Left colon (tissue), 2 donors: ENCODE data around the gene CHERP. TPM values are rescaled to one million over a fixed set of nuclear protein-coding genes. Genes with fewer than 3 reads are reported as not detected.
A peak's percentile ranks its signal among the peaks of the same experiment; 100 is the strongest.
"Not testable (repeated sequence)": the region's sequence is repeated elsewhere in the genome, so short reads cannot be mapped to it uniquely, and the experiment has no call there.

Experiments used
- ATAC-seq: fragments of 200-7000 bp; cut with Tn5 transposase; one replicate; pipeline ENCODE4 v1.9.1; 2020; ENCODE audit warnings: mild to moderate bottlenecking, moderate library complexity
- DNase-seq, 2 donors: peaks; one replicate each; pipeline ENCODE4 v3.0.0-alpha.2; 2020
- intact Hi-C, 2 donors: fragments of 100-400 bp; cut with DNase I in 1 of 2; cut with micrococcal nuclease in 1 of 2; formaldehyde crosslinking; loops; one replicate each; pipeline versions ENCODE4 v1.11.2 to v1.14.0; 2022; cut with DNase I, micrococcal nuclease
- total RNA-seq, 2 donors: library from RNA; stranded (reverse); fragmentation: NEBNext Ultra II Directional; extraction: Animal tissue kit (Norgen Biotek cat#: 25700); gene quantifications; one replicate each; pipeline ENCODE4 v1.2.1, GENCODE V29; 2021
- donor health status: DM: no; HTN: no; CAD: no.
- donor health status: DM: yes; HTN: yes; CAD: no.

The CHERP gene
- total RNA-seq, 2 donors from 2014 or later, result 32.1 to 41.5 TPM

- no peak for ATAC-seq
- no peak for DNase-seq
- intact Hi-C loops, result no loop called here
Observed at GRCh38 chr19:16559780-16560276, 17.6 kb upstream of the CHERP start.

DNA sequence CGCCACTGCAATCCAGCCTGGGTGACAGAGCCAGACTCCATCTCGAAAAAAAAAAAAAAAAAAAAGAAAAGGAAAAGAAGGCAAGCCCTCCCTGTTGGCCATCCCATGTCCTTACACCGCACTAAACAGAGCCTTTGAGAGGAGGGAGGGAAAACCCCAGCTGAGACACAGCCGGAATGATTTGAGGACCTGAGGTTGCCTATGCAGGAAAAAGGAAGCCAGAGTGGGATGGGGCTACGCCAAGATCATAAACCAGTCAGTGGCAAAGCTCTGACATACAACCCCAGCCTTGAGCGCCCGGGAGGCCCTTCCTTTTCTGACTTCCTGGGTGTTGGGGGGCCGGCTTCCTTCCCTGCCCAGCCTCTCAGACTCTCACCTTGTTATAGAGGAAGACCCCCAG is 12.5 kb upstream of the CHERP start:
- DNase-seq, result no peak
- no peak for ATAC-seq
- intact Hi-C loops, result no loop called here

GRCh38 chr19:16551902-16552301 is 9.7 kb upstream of the CHERP start:
- intact Hi-C loops, result not testable (repeated sequence)

GRCh38 chr19:16548956-16549355 is 6.7 kb upstream of the CHERP start:
- intact Hi-C loops, result no loop called here
- no peak for ATAC-seq
- DNase-seq, result no peak

More at GRCh38 chr19:16551902-16552301, 9.7 kb upstream of the CHERP start:
- not testable (repeated sequence) for DNase-seq, ATAC-seq

GRCh38 chr19:16544473-16545231 is 2.4 kb upstream of the CHERP start:
- ATAC-seq (no peak), DNase-seq (no peak)

GRCh38 chr19:16543734-16544133 is 1.5 kb upstream of the CHERP start:
- intact Hi-C loops, DNase-seq, ATAC-seq: not testable (repeated sequence)

More at GRCh38 chr19:16544473-16545231, 2.4 kb upstream of the CHERP start:
- intact Hi-C loops, result no loop called here

DNA sequence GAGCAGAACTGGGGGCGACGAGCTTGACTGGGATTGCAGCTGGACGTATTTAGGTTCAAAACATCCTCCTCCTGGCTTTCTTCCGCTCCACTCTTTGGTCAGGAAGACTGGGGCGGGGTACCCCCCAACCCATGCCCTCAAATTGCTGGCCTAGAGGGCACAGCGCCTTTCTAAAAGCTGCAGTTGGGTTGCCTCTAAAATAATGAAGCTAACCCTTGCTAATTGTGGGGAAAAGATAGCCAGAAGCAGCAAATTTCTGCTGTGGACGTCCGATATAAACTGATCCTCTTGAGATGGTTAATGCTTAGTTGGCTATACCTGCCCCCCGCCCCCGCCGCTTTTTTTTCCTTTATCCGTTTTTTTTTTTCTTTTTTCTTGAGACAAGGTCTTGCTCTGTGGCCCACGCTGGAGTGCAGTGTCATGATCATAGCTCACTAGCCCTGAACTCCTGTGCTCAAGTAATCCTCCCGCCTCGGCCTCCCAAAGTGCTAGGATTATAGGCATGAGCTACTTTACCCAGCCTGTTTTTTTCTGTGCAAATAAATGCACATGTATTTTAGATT is 754 bp upstream of the CHERP start:
- DNase-seq (no peak), ATAC-seq (no peak)
- intact Hi-C loops, result no loop called here

- DNase-seq, result peak in 1 of 2 donors; percentile 17
- ATAC-seq, result peak; percentile 3
- intact Hi-C loops, result no loop called here
Observed at GRCh38 chr19:16541526-16542044, 652 bp downstream of the CHERP start.

- DNase-seq, result no peak
- intact Hi-C loops, result no loop called here
- no peak for ATAC-seq
Observed at GRCh38 chr19:16540948-16541347, 1.3 kb downstream of the CHERP start.

GRCh38 chr19:16537111-16537510 is 5.1 kb downstream of the CHERP start:
- ATAC-seq (no peak), DNase-seq (no peak)
- intact Hi-C loops, result no loop called here

DNA sequence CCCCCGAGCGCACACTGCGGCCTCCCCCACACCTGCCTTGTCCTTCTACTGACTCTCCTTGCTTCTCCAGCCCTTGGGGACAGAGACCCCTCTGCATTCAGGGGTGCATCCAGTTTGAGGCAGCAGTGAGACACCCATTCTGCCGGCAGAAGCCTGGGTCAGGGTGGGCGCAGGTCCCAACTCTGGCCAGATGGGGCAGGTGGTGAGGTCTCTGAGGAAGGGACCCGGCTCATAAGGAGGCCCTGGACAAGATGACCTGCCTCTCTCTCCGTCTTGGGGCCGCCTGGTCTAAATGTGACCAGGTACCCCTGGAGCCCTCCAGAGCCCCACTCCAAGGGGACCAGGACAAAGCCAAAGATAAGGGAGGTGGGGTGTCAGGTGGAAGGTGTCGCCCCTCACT is 6.1 kb downstream of the CHERP start:
- no peak for ATAC-seq

GRCh38 chr19:16535381-16535780 is 6.9 kb downstream of the CHERP start:
- intact Hi-C loops, result no loop called here
- no peak for ATAC-seq
- DNase-seq, result no peak

More for the DNA sequence above, 6.1 kb downstream of the CHERP start:
- DNase-seq, result no peak
- intact Hi-C loops, result no loop called here

DNA sequence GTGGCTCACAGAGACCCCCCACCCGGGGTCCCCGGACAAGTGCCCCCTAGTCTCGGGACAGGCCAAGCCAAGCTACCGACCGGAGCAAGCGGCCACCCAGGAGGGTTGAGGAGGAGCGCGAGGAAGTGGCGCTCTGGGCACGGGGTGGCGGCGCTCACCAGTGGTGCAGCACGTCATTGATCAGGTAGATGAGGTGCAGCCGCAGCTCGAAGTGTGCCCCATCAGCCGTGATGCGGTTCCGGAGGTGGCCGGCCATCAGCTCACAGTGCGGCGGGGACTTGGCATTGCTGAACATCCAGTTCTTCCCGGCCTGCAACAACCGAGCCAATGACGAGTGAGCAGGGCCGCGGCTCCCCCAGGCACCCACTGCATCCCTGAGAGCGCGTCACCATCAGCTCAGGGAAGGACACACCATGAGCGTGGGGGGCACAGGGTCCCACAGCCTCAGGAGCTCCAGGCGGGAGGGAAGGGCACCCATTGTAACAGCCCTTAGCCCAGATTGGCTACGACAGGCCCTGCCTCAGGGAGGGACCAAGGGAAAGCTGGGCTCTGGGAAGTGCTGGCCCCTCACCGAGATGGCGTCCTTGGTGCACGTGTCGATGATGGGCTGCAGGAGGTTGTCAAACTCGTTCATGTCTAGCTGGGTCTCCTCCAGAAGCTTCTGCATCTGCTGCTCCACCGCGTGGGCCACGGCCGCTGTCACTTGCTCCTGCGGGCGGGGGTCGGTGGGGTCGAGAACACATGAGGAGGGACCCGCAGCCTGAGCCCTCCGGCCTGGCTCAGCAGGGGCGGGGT is 9.6 kb downstream of the CHERP start:
- no peak for DNase-seq
- intact Hi-C loops, result no loop called here
- ATAC-seq, result no peak

- intact Hi-C loops, result no loop called here
- ATAC-seq (no peak), DNase-seq (no peak)
Observed at GRCh38 chr19:16531380-16531669, 10.9 kb downstream of the CHERP start.

GRCh38 chr19:16530540-16531379 is 11.5 kb downstream of the CHERP start:
- DNase-seq, result no peak
- intact Hi-C loops, result no loop called here
- no peak for ATAC-seq

DNA sequence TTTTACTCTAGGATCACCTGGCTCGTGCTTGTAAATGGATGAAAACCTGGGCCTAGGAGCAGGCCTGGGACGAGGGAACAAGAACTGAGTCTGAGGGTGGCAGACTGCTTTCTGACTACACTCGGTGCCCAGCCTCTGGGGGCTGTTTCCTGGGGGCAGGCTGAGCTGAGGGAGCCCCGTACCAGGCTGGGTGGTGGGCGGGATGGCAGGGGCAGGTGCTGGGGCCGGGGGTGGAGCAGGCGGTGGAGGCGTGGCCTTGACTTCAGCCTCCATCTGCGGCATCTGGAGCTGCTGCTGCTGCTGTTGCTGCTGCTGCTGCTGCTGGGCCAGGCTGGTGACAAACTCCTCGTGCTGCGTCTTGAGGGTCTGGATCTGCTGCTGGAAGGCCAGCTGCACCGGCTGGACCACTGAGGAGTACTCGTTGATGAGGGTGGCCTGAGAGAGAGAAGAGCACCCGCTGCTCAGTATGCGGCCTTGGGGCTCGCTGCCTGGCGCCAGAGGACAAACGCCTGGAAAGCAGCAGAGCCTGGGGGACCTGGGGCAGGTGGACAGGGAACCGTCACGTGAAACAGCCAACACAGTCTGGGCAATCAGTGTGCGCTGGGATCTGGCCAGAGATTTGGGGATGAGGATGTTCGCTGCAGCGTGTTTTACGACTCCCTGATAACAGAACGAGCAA is 12.6 kb downstream of the CHERP start:
- ATAC-seq, result no peak
- intact Hi-C loops, result no loop called here

DNA sequence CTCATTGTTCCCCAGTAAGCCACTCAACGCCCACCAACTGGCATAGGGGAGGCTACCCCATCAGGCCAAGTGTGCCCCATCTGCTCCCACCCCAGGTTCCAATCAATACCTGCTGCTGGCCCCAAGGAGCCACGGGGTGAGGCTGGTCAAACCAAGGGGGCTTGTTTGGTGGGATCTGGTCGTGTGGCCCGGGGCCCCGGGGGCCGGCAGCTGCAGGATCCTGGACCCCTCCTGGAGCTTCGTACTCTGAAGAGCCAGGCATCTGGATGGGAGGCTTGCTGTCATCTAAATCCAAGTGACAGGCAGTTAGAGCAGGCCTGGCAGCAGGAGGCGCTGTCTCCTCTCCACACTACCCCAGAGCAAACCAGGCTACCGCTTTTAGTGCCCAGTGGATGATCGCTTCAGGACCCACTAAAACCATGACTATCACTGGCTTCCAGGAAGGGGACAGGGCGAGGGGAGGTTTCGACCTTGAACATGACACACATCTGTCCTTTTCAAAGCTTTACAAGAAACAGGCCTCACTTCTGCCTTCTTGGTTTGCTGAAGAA is 14.2 kb downstream of the CHERP start:
- no peak for ATAC-seq
- intact Hi-C loops, result no loop called here
- no peak for DNase-seq

More for the DNA sequence above, 12.6 kb downstream of the CHERP start:
- no peak for DNase-seq
